DMS 273 (cell line): ENCODE data around the gene TEPSIN.

Experiments
- DNase-seq: peaks from one replicate; lab custom pipeline; 2025; ENCODE audit not compliant: unreplicated experiment; lab: John Stamatoyannopoulos, UW

TEPSIN gene

GRCh38 chr17:81222620-81222905 lies 16.3 kb downstream of the TEPSIN start:
- DNase-seq = no peak

- peak; percentile 38 for DNase-seq
Observed at GRCh38 chr17:81221842-81222619, 16.8 kb downstream of the TEPSIN start.

- DNase-seq = no peak
Observed at GRCh38 chr17:81221371-81221841, 17.4 kb downstream of the TEPSIN start.

- DNase-seq = no peak
Observed at GRCh38 chr17:81219476-81220180, 19.2 kb downstream of the TEPSIN start.

- no peak for DNase-seq
Observed at GRCh38 chr17:81218991-81219390, 19.9 kb downstream of the TEPSIN start.

- DNase-seq = no peak
Observed at GRCh38 chr17:81218459-81218858, 20.4 kb downstream of the TEPSIN start.

- no peak for DNase-seq
Observed at GRCh38 chr17:81217491-81217890, 21.4 kb downstream of the TEPSIN start.

GRCh38 chr17:81213978-81214377 lies 24.9 kb downstream of the TEPSIN start:
- DNase-seq = no peak

- no peak for DNase-seq
Observed at GRCh38 chr17:81212365-81212764, 26.5 kb downstream of the TEPSIN start.

- DNase-seq = no peak
Observed at GRCh38 chr17:81210868-81211267, 28.0 kb downstream of the TEPSIN start.

- no peak for DNase-seq
Observed at GRCh38 chr17:81210466-81210865, 28.4 kb downstream of the TEPSIN start.

- DNase-seq = no peak
Observed at GRCh38 chr17:81209141-81209540, 29.7 kb downstream of the TEPSIN start.

- DNase-seq = no peak
Observed at GRCh38 chr17:81208651-81209050, 30.2 kb downstream of the TEPSIN start.

- peak; percentile 70 for DNase-seq
Observed at GRCh38 chr17:81207610-81208581, 31.0 kb downstream of the TEPSIN start.

GRCh38 chr17:81206657-81207056 lies 32.2 kb downstream of the TEPSIN start:
- DNase-seq = no peak

GRCh38 chr17:81206166-81206565 lies 32.7 kb downstream of the TEPSIN start:
- no peak for DNase-seq

GRCh38 chr17:81204578-81204977 lies 34.3 kb downstream of the TEPSIN start:
- DNase-seq = no peak

GRCh38 chr17:81203136-81203535 lies 35.7 kb downstream of the TEPSIN start:
- no peak for DNase-seq

- DNase-seq = no peak
Observed at GRCh38 chr17:81202318-81202717, 36.5 kb downstream of the TEPSIN start.

- peak; percentile 88 for DNase-seq
Observed at GRCh38 chr17:81200695-81201580, 37.9 kb downstream of the TEPSIN start.
